Ovary (tissue), 9 donors: ENCODE data around the gene TGFBR2. TPM values are rescaled to one million over a fixed set of nuclear protein-coding genes. Genes with fewer than 3 reads are reported as not detected.

Experiments used
- DNase-seq, 5 donors: peaks; one replicate each; pipeline ENCODE4 v3.0.0-alpha.2; 2019 to 2020
- H3K27ac ChIP-seq, 2 donors: fragments of 200-600 bp; one replicate each; pipeline versions ENCODE4 v1.5.1 to v1.8.0; 2019 to 2022
- H3K27me3 ChIP-seq: fragments of 200-600 bp; one replicate; pipeline ENCODE4 v1.8.0; 2022
- H3K36me3 ChIP-seq: fragments of 200-600 bp; sonication (generic); one replicate; pipeline ENCODE4 v1.5.1; 2019
- H3K4me1 ChIP-seq: one replicate; pipeline ENCODE4 v1.8.1; 2013; ENCODE audit warnings: mild to moderate bottlenecking, moderate library complexity; ENCODE audit not compliant: insufficient read depth
- H3K4me3 ChIP-seq: fragments of 200-600 bp; sonication (generic); one replicate; pipeline ENCODE4 v1.5.1; 2017
- H3K9me3 ChIP-seq, 2 donors: fragments of 200-600 bp in 1 of 2; sonication (generic) in 1 of 2; one replicate each; pipeline versions ENCODE4 v1.5.1 to v1.8.1; 2013 to 2019; ENCODE audit warnings: mild to moderate bottlenecking in 1 of 2, moderate library complexity in 1 of 2
- EP300 ChIP-seq: sonication (generic); formaldehyde crosslinking; IDR thresholded peaks from one replicate; pipeline ENCODE4 v1.6.1; 2017; ENCODE audit warnings: antibody characterized with exemption
- POLR2A ChIP-seq: fragments of 450-650 bp; IDR thresholded peaks from one replicate; pipeline ENCODE4 v1.6.1; 2017; ENCODE audit warnings: antibody characterized with exemption, mild to moderate bottlenecking, moderate library complexity
- WGBS, 3 donors: extraction: QIAGEN DNeasy Blood & Tissue Kit in 1 of 3; methylation state at CpG; one replicate each; pipeline versions ENCODE4 v1.1.5 to v1.1.7; 2013 to 2017; 5-methylcytosine and 5-hydroxymethylcytosine counted together
- intact Hi-C, 4 donors: fragments of 100-400 bp; cut with DNase I; formaldehyde crosslinking; loops; one replicate each; pipeline versions ENCODE4 v1.11.0 to v1.15.1; 2022 to 2023
- polyA plus RNA-seq, 2 donors: library from polyadenylated mRNA; stranded (reverse); fragments of 200-250 nt in 1 of 2; fragments of 350-450 nt in 1 of 2; fragmentation: Illumina TruSeq in 1 of 2; extraction: RNeasy Lipid Tissue Mini Kit (QIAGEN cat#74804) in 1 of 2; gene quantifications; one replicate each; pipeline ENCODE4 v1.2.3, GENCODE V29; 2013 to 2014
- total RNA-seq, 7 donors: library from RNA; depleted of rRNA in 2 of 7; stranded (reverse); fragments of >200 nt in 2 of 7; fragmentation: NEBNext Ultra II Directional in 3 of 7; extraction: Animal tissue kit (Norgen Biotek cat#: 25700) in 3 of 7; gene quantifications; one replicate each; pipeline versions ENCODE4 v1.1.0 to v1.2.4, GENCODE V29; 2016 to 2023
- TF ChIP-seq, protein P1 (sequence below), 3 donors: fragments of 450-650 bp in 2 of 3; fragments of 200-600 bp in 1 of 3; IDR thresholded peaks; one replicate each; pipeline versions ENCODE4 v1.5.1 to v1.8.0; 2016 to 2022; ENCODE audit warnings: antibody characterized with exemption in 3 of 3, mild to moderate bottlenecking in 1 of 3
- donor health status: DM: no; HTN: no; CAD: no; lungs with moderate emphysema.
- donor health status: DM: no; HTN: no; CAD: no.
- donor health status: Bipolar disorder and iron deficiency.
- donor health status: DM: yes; HTN: yes; CAD: no.
- donor health status: DM: no; HTN: no; CAD: no.
- donor health status: DM: yes; HTN: yes; CAD: no.

Gene TGFBR2
- total and polyA plus RNA-seq, 9 donors: 26.8 to 158 (median 53.8) TPM

DNA sequence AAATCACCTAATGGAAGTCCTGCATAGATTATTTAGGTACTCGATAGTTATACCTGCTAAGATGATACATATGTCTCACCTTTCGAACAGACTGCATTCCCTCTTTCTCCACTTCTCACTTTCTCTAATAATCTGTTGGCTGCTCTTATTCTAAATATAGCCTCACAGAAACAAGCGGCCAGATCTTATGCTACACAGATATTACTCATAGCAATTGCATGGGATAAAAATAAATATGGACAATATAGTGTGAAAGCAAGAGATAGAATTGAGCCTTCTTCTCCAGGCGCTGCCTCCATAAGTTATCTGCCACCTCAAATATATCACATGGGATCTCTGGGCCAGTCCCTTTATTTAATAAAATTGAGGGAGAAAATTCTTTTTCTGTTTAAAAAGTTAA, 29.5 kb upstream of the TGFBR2 start:
- Histone ChIP-seq H3K27me3 (no peaks in the 10 kb centered on the region), H3K4me1 (no peaks in the 10 kb centered on the region), H3K36me3 (no peaks in the 10 kb centered on the region), H3K27ac (no peak overlapping the region), H3K9me3 (no peaks in the 10 kb centered on the region), H3K4me3 (no peak overlapping the region)
- no peak for DNase-seq
- 73 to 75% (median 73%) methylated on average over 4 of the region's 4 CpGs for WGBS, 3 donors
- intact Hi-C loops: no loop called here
- TF ChIP-seq, protein P1, sequence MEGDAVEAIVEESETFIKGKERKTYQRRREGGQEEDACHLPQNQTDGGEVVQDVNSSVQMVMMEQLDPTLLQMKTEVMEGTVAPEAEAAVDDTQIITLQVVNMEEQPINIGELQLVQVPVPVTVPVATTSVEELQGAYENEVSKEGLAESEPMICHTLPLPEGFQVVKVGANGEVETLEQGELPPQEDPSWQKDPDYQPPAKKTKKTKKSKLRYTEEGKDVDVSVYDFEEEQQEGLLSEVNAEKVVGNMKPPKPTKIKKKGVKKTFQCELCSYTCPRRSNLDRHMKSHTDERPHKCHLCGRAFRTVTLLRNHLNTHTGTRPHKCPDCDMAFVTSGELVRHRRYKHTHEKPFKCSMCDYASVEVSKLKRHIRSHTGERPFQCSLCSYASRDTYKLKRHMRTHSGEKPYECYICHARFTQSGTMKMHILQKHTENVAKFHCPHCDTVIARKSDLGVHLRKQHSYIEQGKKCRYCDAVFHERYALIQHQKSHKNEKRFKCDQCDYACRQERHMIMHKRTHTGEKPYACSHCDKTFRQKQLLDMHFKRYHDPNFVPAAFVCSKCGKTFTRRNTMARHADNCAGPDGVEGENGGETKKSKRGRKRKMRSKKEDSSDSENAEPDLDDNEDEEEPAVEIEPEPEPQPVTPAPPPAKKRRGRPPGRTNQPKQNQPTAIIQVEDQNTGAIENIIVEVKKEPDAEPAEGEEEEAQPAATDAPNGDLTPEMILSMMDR (IDR thresholded peaks at IDR 0.05): no peak
- TF ChIP-seq EP300 (no peak), POLR2A (no peak)

DNA sequence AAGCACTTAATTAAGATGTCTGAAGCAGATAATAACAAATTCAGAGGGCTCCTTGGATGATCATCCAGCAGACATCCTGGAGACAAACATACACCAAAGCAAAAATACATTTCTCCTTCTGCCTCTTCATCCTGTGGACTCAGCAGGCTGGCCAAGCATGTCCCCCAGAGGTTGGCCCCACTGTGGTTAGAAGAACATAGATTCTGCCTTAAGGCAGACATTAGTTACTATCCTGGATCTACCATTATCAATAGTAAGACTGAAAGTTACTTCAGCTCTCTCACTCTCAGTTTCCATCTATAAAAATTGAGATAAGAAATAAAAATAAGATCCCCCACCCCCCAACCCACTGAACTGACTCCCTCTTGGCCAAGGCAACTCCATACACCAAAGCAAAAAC, 28.6 kb upstream of the TGFBR2 start:
- intact Hi-C loops: no loop called here
- no peak overlapping the region for H3K4me3 ChIP-seq
- H3K27me3 ChIP-seq: no peaks in the 10 kb centered on the region
- H3K27ac ChIP-seq: no peak overlapping the region
- no peaks in the 10 kb centered on the region for H3K9me3 ChIP-seq
- no peak for TF ChIP-seq POLR2A
- no peak for TF ChIP-seq EP300
- TF ChIP-seq, protein P1 (IDR thresholded peaks at IDR 0.05): no peak
- DNase-seq: no peak
- no peaks in the 10 kb centered on the region for H3K36me3 ChIP-seq
- H3K4me1 ChIP-seq: no peaks in the 10 kb centered on the region

DNA sequence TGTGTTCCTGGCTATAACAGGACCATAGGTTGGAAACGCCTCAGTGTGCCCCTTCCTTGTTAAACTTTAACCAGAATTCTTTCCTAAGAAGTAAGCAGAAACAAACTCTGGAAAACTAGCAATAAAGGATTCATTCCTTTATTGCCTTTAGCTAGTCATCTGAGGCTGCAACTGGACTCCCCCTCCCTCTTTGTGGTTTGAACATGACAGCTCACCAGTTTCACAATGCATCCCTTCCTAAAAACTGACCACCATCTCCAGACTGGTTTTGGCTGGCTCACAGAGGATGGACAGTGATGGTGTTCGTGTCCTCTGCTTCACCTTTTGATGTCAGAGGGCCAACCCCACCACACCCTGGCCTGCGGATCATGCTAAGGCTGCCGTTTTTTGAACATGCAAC, 27.9 kb upstream of the TGFBR2 start:
- H3K36me3 ChIP-seq: no peaks in the 10 kb centered on the region
- no peaks in the 10 kb centered on the region for H3K9me3 ChIP-seq
- H3K4me3 ChIP-seq: no peak overlapping the region
- H3K4me1 ChIP-seq: no peaks in the 10 kb centered on the region
- WGBS, 3 donors: 86 to 89% (median 88%) methylated on average over 4 of the region's 4 CpGs
- intact Hi-C loops: no loop called here
- H3K27me3 ChIP-seq: no peaks in the 10 kb centered on the region
- TF ChIP-seq, protein P1 (IDR thresholded peaks at IDR 0.05): no peak
- TF ChIP-seq POLR2A (no peak), EP300 (no peak)
- no peak overlapping the region for H3K27ac ChIP-seq
- no peak for DNase-seq

DNA sequence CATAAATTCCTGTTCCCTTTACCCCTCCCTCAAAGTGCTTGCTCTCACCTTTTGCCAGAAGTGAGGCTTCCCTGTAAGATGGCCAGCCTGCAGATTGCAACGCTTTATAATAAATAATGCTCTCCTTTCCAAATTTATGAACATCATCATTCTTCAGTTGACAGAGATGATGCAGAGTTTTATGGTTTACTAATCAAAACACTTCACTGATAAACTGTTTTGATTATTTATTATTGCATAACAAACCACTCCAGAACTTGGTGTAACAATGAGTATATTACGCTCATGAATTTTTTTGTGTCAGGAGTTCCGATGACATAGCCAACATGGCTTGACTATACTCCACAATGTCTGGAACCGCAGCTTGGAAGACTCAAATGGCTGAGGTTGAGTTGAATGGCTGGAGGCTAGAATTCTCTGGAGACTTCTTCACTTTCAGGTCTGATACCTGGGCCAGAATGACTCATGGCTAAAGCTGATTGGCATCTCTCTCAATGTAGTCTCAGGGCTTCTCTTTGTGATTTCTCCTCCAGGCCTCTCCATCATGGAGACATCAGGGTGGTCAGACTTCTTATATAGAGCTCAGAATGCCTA, 27.3 kb upstream of the TGFBR2 start:
- Histone ChIP-seq H3K27ac (no peak overlapping the region), H3K27me3 (no peaks in the 10 kb centered on the region), H3K36me3 (no peaks in the 10 kb centered on the region), H3K4me3 (no peak overlapping the region), H3K9me3 (no peaks in the 10 kb centered on the region), H3K4me1 (no peaks in the 10 kb centered on the region)
- no peak for DNase-seq
- TF ChIP-seq, protein P1 (IDR thresholded peaks at IDR 0.05): no peak
- no peak for TF ChIP-seq EP300
- no peak for TF ChIP-seq POLR2A
- intact Hi-C loops: no loop called here
- WGBS, 3 donors: 81 to 95% (median 92%) methylated on average over 4 of the region's 4 CpGs
